Keratinocyte (primary cell): ENCODE results near the gene ADAD2. TPM values are rescaled to one million over a fixed set of nuclear protein-coding genes. Genes with fewer than 3 reads are reported as not detected.

Source experiments
- DNase-seq: peaks from one replicate; pipeline ENCODE4 v3.0.0-alpha.2; 2011; ENCODE audit warnings: low read depth, missing footprints, low spot score
- FAIRE-seq: peaks from 2 replicates; lab custom pipeline; 2011; peaks lifted over from hg19 to GRCh38; lab: Jason Lieb, UNC
- H2AFZ ChIP-seq: 2 replicates; pipeline ENCODE4 v1.6.0; 2012; ENCODE audit warnings: low read length, control low read depth, inconsistent platforms; ENCODE audit not compliant: control insufficient read depth
- H3K27ac ChIP-seq: 2 replicates; pipeline ENCODE4 v1.5.1; 2011; ENCODE audit warnings: low read length; ENCODE audit not compliant: control insufficient read depth, insufficient read depth
- H3K27me3 ChIP-seq: 3 replicates; pipeline ENCODE4 v1.6.0; 2011; ENCODE audit warnings: low read length; ENCODE audit not compliant: control insufficient read depth, insufficient read depth; ENCODE audit errors: extremely low read depth
- H3K36me3 ChIP-seq, 2 experiments: 2 replicates in 1 of 2; 3 replicates in 1 of 2; pipeline ENCODE4 v1.5.1; 2011; ENCODE audit warnings: low read length in 2 of 2, mild to moderate bottlenecking in 1 of 2; ENCODE audit not compliant: control insufficient read depth in 2 of 2, insufficient read depth in 2 of 2; ENCODE audit errors: extremely low read depth in 1 of 2
- H3K4me1 ChIP-seq: 3 replicates; pipeline ENCODE4 v1.5.1; 2011; ENCODE audit warnings: low read length; ENCODE audit not compliant: control insufficient read depth, insufficient read depth; ENCODE audit errors: extremely low read depth
- H3K4me2 ChIP-seq: 3 replicates; pipeline ENCODE4 v1.6.0; 2011; ENCODE audit warnings: low read depth, low read length; ENCODE audit not compliant: control insufficient read depth, insufficient read depth; ENCODE audit errors: extremely low read depth
- H3K4me3 ChIP-seq, 3 experiments: fragments of 200-600 bp in 1 of 3; sonication (generic) in 1 of 3; 2 replicates in 2 of 3; 3 replicates in 1 of 3; pipeline ENCODE4 v1.5.1; 2011 to 2016; ENCODE audit warnings: low read length in 3 of 3, mild to moderate bottlenecking in 3 of 3, control low read depth in 2 of 3, inconsistent platforms in 1 of 3, low read depth in 1 of 3, mixed read lengths in 1 of 3, mixed run types in 1 of 3, moderate library complexity in 1 of 3; ENCODE audit not compliant: control insufficient read depth in 2 of 3, insufficient read depth in 2 of 3; ENCODE audit errors: extremely low read depth in 1 of 3
- H3K79me2 ChIP-seq: 2 replicates; pipeline ENCODE4 v1.6.0; 2012; ENCODE audit warnings: low read length; ENCODE audit not compliant: control insufficient read depth, insufficient read depth
- H3K9ac ChIP-seq: 3 replicates; pipeline ENCODE4 v1.6.0; 2011; ENCODE audit warnings: low read length; ENCODE audit not compliant: control insufficient read depth, insufficient read depth; ENCODE audit errors: extremely low read depth
- H3K9me1 ChIP-seq: 3 replicates; pipeline ENCODE4 v1.6.0; 2011; ENCODE audit warnings: low read length; ENCODE audit not compliant: control insufficient read depth, insufficient read depth; ENCODE audit errors: extremely low read depth
- H3K9me3 ChIP-seq: 2 replicates; pipeline ENCODE4 v1.5.1; 2012; ENCODE audit warnings: low read depth, low read length; ENCODE audit not compliant: control insufficient read depth
- H4K20me1 ChIP-seq: 3 replicates; pipeline ENCODE4 v1.6.0; 2011; ENCODE audit warnings: low read length; ENCODE audit not compliant: control insufficient read depth, insufficient read depth; ENCODE audit errors: extremely low read depth
- EZH2 ChIP-seq: IDR thresholded peaks from one replicate; pipeline ENCODE4 v1.6.1; 2012; ENCODE audit warnings: inconsistent platforms, mild to moderate bottlenecking, low read length, moderate library complexity
- dilution Hi-C: fragments of 300-500 bp; cut with MboI; formaldehyde crosslinking; loops from one replicate; pipeline ENCODE4 v1.7.0; 2020; ENCODE audit warnings: low sequenced_read_pairs; ENCODE audit not compliant: extremely low pct_ligation_motif_present
- polyA plus RNA-seq, 5 experiments: library from polyadenylated mRNA; depleted of rRNA in 3 of 5; stranded (reverse) in 3 of 5; stranded (forward) in 1 of 5; unstranded in 1 of 5; fragments of >200 nt; gene quantifications; 1 replicate in 1 of 5; 2 replicates in 3 of 5; 3 replicates in 1 of 5; pipeline versions ENCODE4 v1.2.1 to v1.2.3, GENCODE V29; 2011 to 2012; ENCODE audit warnings: missing spikeins in 2 of 5, low read depth in 1 of 5, low replicate concordance in 1 of 5
- TF ChIP-seq, protein P1 (sequence below), 3 experiments: IDR thresholded peaks in 1 of 3; conservative IDR thresholded peaks in 1 of 3; optimal IDR thresholded peaks in 1 of 3; 2 replicates in 2 of 3; 3 replicates in 1 of 3; pipeline versions ENCODE3 to v1.5.1; 2011; ENCODE audit warnings: low read length in 3 of 3, mild to moderate bottlenecking in 3 of 3, moderate library complexity in 2 of 3, control low read depth in 1 of 3, inconsistent platforms in 1 of 3; ENCODE audit not compliant: insufficient read depth in 2 of 3; ENCODE audit errors: extremely low read depth in 1 of 3

The ADAD2 gene
- polyA plus RNA-seq, 1 donor (not counting 4 experiments of a cell fraction or from before 2014, with no cell fraction given): not detected

DNA sequence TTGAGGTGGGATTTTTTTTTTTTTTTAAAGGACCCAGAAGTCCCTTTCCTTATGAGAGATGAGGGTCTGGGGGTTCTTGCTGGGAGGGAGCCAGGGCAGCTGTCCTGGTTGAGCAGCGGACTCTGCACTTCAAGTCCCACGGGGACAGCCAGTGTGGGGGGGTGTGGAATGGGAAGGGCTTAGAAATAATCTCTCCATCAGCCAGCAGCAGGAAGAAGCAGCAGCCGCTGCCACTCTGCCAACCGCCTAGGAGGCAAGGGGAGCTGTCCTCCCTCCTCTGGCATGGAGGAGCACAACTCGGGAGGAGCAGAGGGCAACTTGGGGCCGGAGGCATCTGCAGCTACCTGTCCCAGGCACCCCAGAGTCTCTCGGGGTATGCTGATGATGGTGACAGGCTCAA lies 49.0 kb downstream of the ADAD2 start, which contains the start of gene KCNG4:
TSS of gene KCNG4 (minus strand) at position 104 of the 400 bp plus-strand sequence. CDS start 2,527 bp downstream, outside the sequence.
- dilution Hi-C loops: no loop called here
- no peak within 1 kb of the TSS for H3K4me2 ChIP-seq
- no peak for FAIRE-seq
- no peaks in the 10 kb centered on the region for H4K20me1 ChIP-seq
- no peak within 1 kb of the TSS for H3K27ac ChIP-seq
- H3K9ac ChIP-seq: no peak within 1 kb of the TSS
- no peaks in the 10 kb centered on the region for H3K36me3 ChIP-seq
- no peaks in the 10 kb centered on the region for H3K79me2 ChIP-seq
- no peak for DNase-seq
- no peak for TF ChIP-seq EZH2
- TF ChIP-seq, protein P1, sequence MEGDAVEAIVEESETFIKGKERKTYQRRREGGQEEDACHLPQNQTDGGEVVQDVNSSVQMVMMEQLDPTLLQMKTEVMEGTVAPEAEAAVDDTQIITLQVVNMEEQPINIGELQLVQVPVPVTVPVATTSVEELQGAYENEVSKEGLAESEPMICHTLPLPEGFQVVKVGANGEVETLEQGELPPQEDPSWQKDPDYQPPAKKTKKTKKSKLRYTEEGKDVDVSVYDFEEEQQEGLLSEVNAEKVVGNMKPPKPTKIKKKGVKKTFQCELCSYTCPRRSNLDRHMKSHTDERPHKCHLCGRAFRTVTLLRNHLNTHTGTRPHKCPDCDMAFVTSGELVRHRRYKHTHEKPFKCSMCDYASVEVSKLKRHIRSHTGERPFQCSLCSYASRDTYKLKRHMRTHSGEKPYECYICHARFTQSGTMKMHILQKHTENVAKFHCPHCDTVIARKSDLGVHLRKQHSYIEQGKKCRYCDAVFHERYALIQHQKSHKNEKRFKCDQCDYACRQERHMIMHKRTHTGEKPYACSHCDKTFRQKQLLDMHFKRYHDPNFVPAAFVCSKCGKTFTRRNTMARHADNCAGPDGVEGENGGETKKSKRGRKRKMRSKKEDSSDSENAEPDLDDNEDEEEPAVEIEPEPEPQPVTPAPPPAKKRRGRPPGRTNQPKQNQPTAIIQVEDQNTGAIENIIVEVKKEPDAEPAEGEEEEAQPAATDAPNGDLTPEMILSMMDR (optimal IDR thresholded peaks at IDR 0.05 in 1 of 3, IDR thresholded peaks at IDR 0.05 in 1 of 3, conservative IDR thresholded peaks at IDR 0.05 in 1 of 3; ENCODE audit: extremely low read depth in 1 of 3, insufficient read depth in 2 of 3, low read length in 3 of 3): no peak
- H3K4me3 ChIP-seq: no peak within 1 kb of the TSS
- H3K4me1 ChIP-seq: no peaks in the 10 kb centered on the region
- H3K9me1 ChIP-seq: no peaks in the 10 kb centered on the region
- H3K9me3 ChIP-seq: no peaks in the 10 kb centered on the region
- peaks cover 28% of the 10 kb centered on the region for H3K27me3 ChIP-seq
- no peak within 1 kb of the TSS for H2AFZ ChIP-seq

DNA sequence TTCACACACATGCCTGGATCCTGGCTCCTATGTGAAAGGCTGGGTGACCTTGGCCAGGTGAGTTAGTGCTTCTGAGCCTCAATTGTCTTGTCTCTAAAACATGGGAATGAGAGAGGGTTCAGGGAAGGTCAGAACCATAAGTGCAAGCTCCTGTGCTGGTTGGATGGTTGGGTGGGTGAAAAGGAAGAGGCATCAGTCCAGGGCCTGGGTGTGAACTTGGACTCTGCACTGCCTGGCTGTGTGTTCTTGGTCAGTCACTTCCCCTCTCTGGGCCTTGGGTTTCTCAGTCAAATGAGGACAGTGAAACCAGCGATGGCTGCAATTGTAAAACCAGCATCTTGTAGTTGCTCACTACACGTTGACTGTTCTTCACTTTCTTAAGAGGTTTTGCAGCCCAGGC lies 49.5 kb downstream of the ADAD2 start:
- H3K9me3 ChIP-seq: no peaks in the 10 kb centered on the region
- no peak for FAIRE-seq
- H4K20me1 ChIP-seq: no peaks in the 10 kb centered on the region
- peaks cover 28% of the 10 kb centered on the region for H3K27me3 ChIP-seq
- TF ChIP-seq, protein P1 (optimal IDR thresholded peaks at IDR 0.05 in 1 of 3, IDR thresholded peaks at IDR 0.05 in 1 of 3, conservative IDR thresholded peaks at IDR 0.05 in 1 of 3; ENCODE audit: extremely low read depth in 1 of 3, insufficient read depth in 2 of 3, low read length in 3 of 3): no peak
- TF ChIP-seq EZH2: no peak
- H3K9ac ChIP-seq: no peak overlapping the region
- dilution Hi-C loops: no loop called here
- no peak for DNase-seq
- no peaks in the 10 kb centered on the region for H3K9me1 ChIP-seq
- H3K79me2 ChIP-seq: no peaks in the 10 kb centered on the region
- no peak overlapping the region for H3K4me3 ChIP-seq
- H3K4me2 ChIP-seq: no peak overlapping the region
- no peaks in the 10 kb centered on the region for H3K4me1 ChIP-seq
- H3K27ac ChIP-seq: no peak overlapping the region
- H2AFZ ChIP-seq: no peak overlapping the region
- no peaks in the 10 kb centered on the region for H3K36me3 ChIP-seq
